Measurements from ENCODE around the gene TMEM95. TPM values are rescaled to one million over a fixed set of nuclear protein-coding genes. Genes with fewer than 3 reads are reported as not detected.

The TMEM95 gene
- total RNA-seq, 3 donors from 2014 or later (not counting 1 experiment from before 2014, with no cell fraction given) = not detected

- WGBS (ENCODE audit: insufficient coverage) = under 1% methylated on average over 95 of the region's 95 CpGs
- no peak for TF ChIP-seq CTCF (IDR thresholded peaks at IDR 0.05)
- intact Hi-C loops (cut with micrococcal nuclease) = loop anchor here (2.0 kb wide), 1 partner anchor 14 kb away; the partner anchor contains the start of gene NEURL4
- peaks cover 34 to 57% of the 10 kb centered on the region in 2 donors for H3K4me1 Mint-ChIP-seq
- H3K36me3 ChIP-seq (ENCODE audit: control insufficient read depth, insufficient read depth, low read length) = peaks cover 48% of the 10 kb centered on the region
- peak within 1 kb of the TSS; percentile 97 for H3K4me3 Mint-ChIP-seq
- peak within 1 kb of the TSS; percentile 86 for H3K27ac ChIP-seq (ENCODE audit: low read length)
- DNase-seq (peak; percentile 94 to 95), ATAC-seq (peak; percentile 83 to 87 (median 86))
- peak within 1 kb of the TSS; percentile 66 for H3K4me3 ChIP-seq (ENCODE audit: low read length)
- no peaks in the 10 kb centered on the region for H3K9me3 Mint-ChIP-seq
- H3K9me3 ChIP-seq (ENCODE audit: control insufficient read depth, insufficient read depth, low read length) = no peaks in the 10 kb centered on the region
- peak within 1 kb of the TSS; percentile 91 to 99 for H3K27ac Mint-ChIP-seq
- H3K27me3 ChIP-seq (ENCODE audit: control insufficient read depth, insufficient read depth, low read length) = no peaks in the 10 kb centered on the region
- H3K36me3 Mint-ChIP-seq = peaks cover 12% of the 10 kb centered on the region
- H3K27me3 Mint-ChIP-seq (ENCODE audit: low read depth in 2 of 2) = no peaks in the 10 kb centered on the region
- peaks cover 44% of the 10 kb centered on the region for H3K4me1 ChIP-seq (ENCODE audit: control insufficient read depth, insufficient read depth, low read length)
Measured at GRCh38 chr17:7314719-7315569, 40.0 kb upstream of the TMEM95 start, which contains the start of gene GPS2. GPS2 (minus strand) TSS chr17:7315360; CDS start chr17:7315052, 308 bp downstream.

GRCh38 chr17:7315570-7316235, 39.3 kb upstream of the TMEM95 start:
- Mint-ChIP-seq H3K4me1 (peaks cover 26 to 50% of the 10 kb centered on the region in 2 donors), H3K27ac (peak overlapping the region; percentile 91 to 99), H3K36me3 (peaks cover 4% of the 10 kb centered on the region), H3K4me3 (peak overlapping the region; percentile 97), H3K9me3 (no peaks in the 10 kb centered on the region), H3K27me3 (ENCODE audit: low read depth in 2 of 2) (no peaks in the 10 kb centered on the region)
- TF ChIP-seq CTCF (IDR thresholded peaks at IDR 0.05) = no peak
- no peak for ATAC-seq
- 47% methylated on average over 28 of the region's 30 CpGs for WGBS (ENCODE audit: insufficient coverage)
- Histone ChIP-seq H3K27ac (ENCODE audit: low read length) (peak overlapping the region; percentile 86), H3K36me3 (ENCODE audit: control insufficient read depth, insufficient read depth, low read length) (peaks cover 46% of the 10 kb centered on the region), H3K27me3 (ENCODE audit: control insufficient read depth, insufficient read depth, low read length) (no peaks in the 10 kb centered on the region), H3K4me3 (ENCODE audit: low read length) (peak overlapping the region; percentile 66), H3K4me1 (ENCODE audit: control insufficient read depth, insufficient read depth, low read length) (peaks cover 41% of the 10 kb centered on the region), H3K9me3 (ENCODE audit: control insufficient read depth, insufficient read depth, low read length) (no peaks in the 10 kb centered on the region)
- peak in 1 of 2 donors; percentile 17 for DNase-seq
- intact Hi-C loops (cut with micrococcal nuclease) = loop anchor here (2.0 kb wide), 1 partner anchor 13 kb away; the partner anchor contains the start of gene NEURL4

GRCh38 chr17:7317161-7317803, 37.7 kb upstream of the TMEM95 start:
- H3K27me3 ChIP-seq (ENCODE audit: control insufficient read depth, insufficient read depth, low read length) = no peaks in the 10 kb centered on the region
- Mint-ChIP-seq H3K4me1 (peaks cover 17 to 35% of the 10 kb centered on the region in 2 donors), H3K27me3 (ENCODE audit: low read depth in 2 of 2) (no peaks in the 10 kb centered on the region), H3K9me3 (no peaks in the 10 kb centered on the region), H3K27ac (peak overlapping the region; percentile 56 to 99), H3K36me3 (no peaks in the 10 kb centered on the region), H3K4me3 (peak overlapping the region; percentile 49)
- H3K4me1 ChIP-seq (ENCODE audit: control insufficient read depth, insufficient read depth, low read length) = peaks cover 36% of the 10 kb centered on the region
- 91% methylated on average over 14 of the region's 16 CpGs for WGBS (ENCODE audit: insufficient coverage)
- TF ChIP-seq CTCF (IDR thresholded peaks at IDR 0.05) = no peak
- H3K36me3 ChIP-seq (ENCODE audit: control insufficient read depth, insufficient read depth, low read length) = peaks cover 49% of the 10 kb centered on the region
- no peak for ATAC-seq
- DNase-seq = no peak
- intact Hi-C loops (cut with micrococcal nuclease) = no loop called here
- H3K9me3 ChIP-seq (ENCODE audit: control insufficient read depth, insufficient read depth, low read length) = no peaks in the 10 kb centered on the region
- no peak overlapping the region for H3K4me3 ChIP-seq (ENCODE audit: low read length)
- H3K27ac ChIP-seq (ENCODE audit: low read length) = no peak overlapping the region

All from natural killer cell (primary cell).